ENCODE data around the gene SLC25A41.

DNA sequence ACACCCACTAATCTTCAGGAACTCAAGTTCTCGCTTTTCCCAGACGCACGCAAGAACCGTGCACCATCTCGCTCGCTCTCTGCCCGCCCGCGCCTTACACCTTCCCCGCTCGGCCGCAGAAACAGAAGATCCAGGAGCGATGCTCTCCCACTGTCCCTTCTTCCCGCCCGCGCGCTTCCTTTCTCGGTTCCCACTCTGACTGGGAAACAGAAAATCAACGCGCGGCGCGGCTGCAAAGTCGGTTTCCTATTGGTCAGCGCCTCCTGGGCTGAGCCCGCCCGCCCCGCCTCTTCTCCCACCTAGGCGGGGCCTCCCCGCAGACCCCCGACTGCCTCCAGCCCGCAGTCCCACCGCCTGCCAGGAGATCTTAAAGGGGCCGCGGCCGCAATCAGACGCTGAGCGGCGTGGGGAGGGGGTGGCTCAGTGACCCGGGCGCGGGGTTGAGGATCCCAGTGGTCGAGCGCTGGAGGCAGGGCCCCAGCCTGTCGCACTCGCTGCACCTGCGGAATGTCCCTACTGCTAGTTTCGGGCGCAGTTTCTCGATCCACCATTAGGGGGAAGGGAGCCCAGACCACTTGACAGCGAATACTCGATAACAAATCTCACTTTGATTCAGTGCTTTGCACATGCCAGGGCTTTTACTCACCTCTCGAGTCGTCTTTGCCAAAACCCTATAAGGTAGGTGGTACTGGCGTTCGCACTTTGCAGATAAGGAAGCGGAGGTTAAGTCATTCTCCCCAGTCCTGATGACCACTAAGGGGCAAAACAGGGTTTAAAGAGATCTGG is 26.7 kb upstream of the SLC25A41 start:
- TF ChIP-seq POLR2A (IDR thresholded peaks at IDR 0.05; ENCODE audit: low read depth, low read length): peak; percentile 73
- TF ChIP-seq POLR2AphosphoS5 (IDR thresholded peaks at IDR 0.05; ENCODE audit: low read depth, low read length): no peak
- TF ChIP-seq TAF1 (IDR thresholded peaks at IDR 0.05; ENCODE audit: low read depth, low read length): peak; percentile 49; the same call in 1 of the 2 replicates
- TF ChIP-seq PAX5 (IDR thresholded peaks at IDR 0.05; ENCODE audit: insufficient read depth, low read length, severe bottlenecking): no peak
